Mesenchymal stem cell (in vitro differentiated cells and primary cell): ENCODE results near the gene OXA1L.
A peak's percentile ranks its signal among the peaks of the same experiment; 100 is the strongest.

Experiments
- DNase-seq: peaks from one replicate; pipeline ENCODE4 v3.0.0-alpha.2; 2013
- H2AFZ ChIP-seq: one replicate; pipeline ENCODE4 v1.6.1; 2013; ENCODE audit warnings: low read depth, mild to moderate bottlenecking, control low read depth, inconsistent platforms, low read length, moderate library complexity
- H2AK5ac ChIP-seq: 2 replicates; pipeline ENCODE4 v1.6.1; 2013; ENCODE audit warnings: low read length, moderate library complexity, mild to moderate bottlenecking, inconsistent platforms; ENCODE audit not compliant: severe bottlenecking
- H2BK120ac ChIP-seq: one replicate; pipeline ENCODE4 v1.6.1; 2013; ENCODE audit warnings: low read depth, mild to moderate bottlenecking, inconsistent platforms, low read length, moderate library complexity
- H2BK12ac ChIP-seq, 2 experiments: one replicate each; pipeline ENCODE4 v1.6.1; 2013; ENCODE audit warnings: inconsistent platforms in 2 of 2, low read length in 2 of 2, mild to moderate bottlenecking in 2 of 2, moderate library complexity in 2 of 2, control low read depth in 1 of 2
- H2BK15ac ChIP-seq: one replicate; pipeline ENCODE4 v1.6.1; 2013; ENCODE audit warnings: mild to moderate bottlenecking, low read depth, inconsistent platforms; ENCODE audit not compliant: poor library complexity, severe bottlenecking
- H2BK5ac ChIP-seq: 2 replicates; pipeline ENCODE4 v1.6.1; 2013; ENCODE audit warnings: low read depth, mild to moderate bottlenecking, low read length, control low read depth, inconsistent platforms; ENCODE audit not compliant: poor library complexity, severe bottlenecking
- H3K14ac ChIP-seq, 2 experiments: one replicate each; pipeline ENCODE4 v1.6.1; 2013; ENCODE audit warnings: inconsistent platforms in 2 of 2, low read length in 2 of 2, control low read depth in 1 of 2, mild to moderate bottlenecking in 1 of 2, moderate library complexity in 1 of 2
- H3K18ac ChIP-seq, 2 experiments: one replicate each; pipeline ENCODE4 v1.6.1; 2013; ENCODE audit warnings: inconsistent platforms in 2 of 2, low read length in 2 of 2, control low read depth in 1 of 2, low read depth in 1 of 2, mild to moderate bottlenecking in 1 of 2
- H3K23ac ChIP-seq, 2 experiments: one replicate each; pipeline ENCODE4 v1.6.1; 2013; ENCODE audit warnings: inconsistent platforms in 2 of 2, low read length in 2 of 2, mild to moderate bottlenecking in 2 of 2, moderate library complexity in 2 of 2, control low read depth in 1 of 2
- H3K27ac ChIP-seq: 2 replicates; pipeline ENCODE4 v1.5.1; 2013; ENCODE audit warnings: mild to moderate bottlenecking, moderate library complexity, low read length, control low read depth, inconsistent platforms; ENCODE audit not compliant: poor library complexity, severe bottlenecking
- H3K27me3 ChIP-seq, 2 experiments: 2 replicates each; pipeline versions ENCODE4 v1.6.1 to v1.7.0; 2013; ENCODE audit warnings: low read length in 2 of 2, mild to moderate bottlenecking in 2 of 2, moderate library complexity in 2 of 2, control low read depth in 1 of 2, inconsistent platforms in 1 of 2; ENCODE audit not compliant: control insufficient read depth in 1 of 2, insufficient read depth in 1 of 2
- H3K36me3 ChIP-seq, 2 experiments: 2 replicates each; pipeline versions ENCODE4 v1.6.1 to v1.7.0; 2013; ENCODE audit warnings: low read length in 2 of 2, control low read depth in 1 of 2, inconsistent platforms in 1 of 2, low read depth in 1 of 2, mild to moderate bottlenecking in 1 of 2; ENCODE audit not compliant: insufficient read depth in 2 of 2, control insufficient read depth in 1 of 2
- H3K4ac ChIP-seq, 2 experiments: one replicate each; pipeline ENCODE4 v1.6.1; 2013; ENCODE audit warnings: inconsistent platforms in 2 of 2, low read length in 2 of 2, mild to moderate bottlenecking in 2 of 2, moderate library complexity in 2 of 2, control low read depth in 1 of 2, low read depth in 1 of 2
- H3K4me1 ChIP-seq: 2 replicates; pipeline ENCODE4 v1.6.1; 2013; ENCODE audit warnings: low read depth, low read length, control low read depth; ENCODE audit not compliant: control insufficient read depth, insufficient read depth
- H3K4me2 ChIP-seq: 2 replicates; pipeline ENCODE4 v1.6.1; 2013; ENCODE audit warnings: low read length, mild to moderate bottlenecking, inconsistent platforms; ENCODE audit not compliant: poor library complexity, severe bottlenecking
- H3K4me3 ChIP-seq, 2 experiments: 2 replicates each; pipeline versions ENCODE4 v1.5.1 to v1.7.0; 2013; ENCODE audit warnings: low read length in 2 of 2, mild to moderate bottlenecking in 2 of 2, control low read depth in 1 of 2, low read depth in 1 of 2; ENCODE audit not compliant: insufficient read depth in 1 of 2
- H3K79me1 ChIP-seq: replicated peaks from 2 replicates; pipeline ENCODE4 v1.6.1; 2013; ENCODE audit warnings: mild to moderate bottlenecking, control low read depth, low read length, inconsistent platforms; ENCODE audit not compliant: poor library complexity, severe bottlenecking
- H3K9ac ChIP-seq: 2 replicates; pipeline ENCODE4 v1.7.0; 2013; ENCODE audit warnings: mild to moderate bottlenecking, low read length, moderate library complexity
- H3K9me3 ChIP-seq: 2 replicates; pipeline ENCODE4 v1.7.0; 2013; ENCODE audit warnings: mild to moderate bottlenecking, low read length; ENCODE audit not compliant: control insufficient read depth
- H4K8ac ChIP-seq: one replicate; pipeline ENCODE4 v1.6.1; 2013; ENCODE audit warnings: inconsistent platforms, mild to moderate bottlenecking, low read length, moderate library complexity
- H4K91ac ChIP-seq: one replicate; pipeline ENCODE4 v1.6.1; 2013; ENCODE audit warnings: mild to moderate bottlenecking, low read length, inconsistent platforms
- WGBS: methylation state at CpG from one replicate; pipeline ENCODE4 v1.1.7; 2013; ENCODE audit warnings: mixed read lengths; 5-methylcytosine and 5-hydroxymethylcytosine counted together

Gene OXA1L

DNA sequence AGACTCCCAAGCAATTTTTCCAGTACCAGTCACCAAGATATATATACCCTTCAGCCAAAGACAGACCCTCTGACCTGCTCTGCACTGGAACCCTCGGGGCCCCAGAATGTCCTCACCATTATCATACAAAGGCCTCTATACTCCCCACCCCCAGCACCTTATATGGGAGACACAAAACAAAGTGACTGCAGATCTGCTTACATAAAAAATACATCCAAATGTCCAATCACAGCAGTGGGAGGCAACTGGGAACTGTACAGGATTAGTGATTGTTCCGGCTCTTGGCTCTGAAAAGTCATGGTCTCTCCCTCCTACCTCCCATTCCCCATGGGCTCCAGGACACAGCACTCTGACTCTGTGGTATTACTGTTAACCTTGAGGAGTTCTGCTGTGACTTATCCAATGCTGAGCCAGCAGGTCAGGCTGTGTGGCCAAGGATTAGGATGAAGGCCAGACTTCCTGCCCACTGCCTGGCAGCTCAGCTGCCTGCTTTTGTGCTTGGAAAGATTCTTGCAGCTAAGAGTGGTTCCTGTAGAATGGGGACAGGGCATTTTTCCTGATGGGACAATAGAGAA, 13.7 kb downstream of the OXA1L start:
- Histone ChIP-seq H3K4me1 (peaks cover 20% of the 10 kb centered on the region), H3K4me2 (no peak overlapping the region), H3K27me3 (no peaks in the 10 kb centered on the region), H3K27ac (peak overlapping the region; percentile 67), H4K8ac (peak overlapping the region; percentile 63), H3K36me3 (peaks cover 0 to 10% of the 10 kb centered on the region in 2 experiments), H2AFZ (no peak overlapping the region), H3K23ac (no peak overlapping the region), H2BK5ac (no peak overlapping the region), H2BK12ac (peak overlapping the region in 1 of 2 experiments; percentile 49), H2BK15ac (no peak overlapping the region), H3K4ac (no peak overlapping the region), H3K79me1 (no peaks in the 10 kb centered on the region), H4K91ac (no peak overlapping the region), H2AK5ac (peak overlapping the region; percentile 94), H3K9ac (no peak overlapping the region), H3K9me3 (no peaks in the 10 kb centered on the region), H3K14ac (peak overlapping the region in 1 of 2 experiments; percentile 74), H2BK120ac (no peak overlapping the region), H3K4me3 (no peak overlapping the region), H3K18ac (peak overlapping the region in 1 of 2 experiments; percentile 46)
- WGBS: 68% methylated on average over 2 of the region's 2 CpGs
- DNase-seq: peak; percentile 28

DNA sequence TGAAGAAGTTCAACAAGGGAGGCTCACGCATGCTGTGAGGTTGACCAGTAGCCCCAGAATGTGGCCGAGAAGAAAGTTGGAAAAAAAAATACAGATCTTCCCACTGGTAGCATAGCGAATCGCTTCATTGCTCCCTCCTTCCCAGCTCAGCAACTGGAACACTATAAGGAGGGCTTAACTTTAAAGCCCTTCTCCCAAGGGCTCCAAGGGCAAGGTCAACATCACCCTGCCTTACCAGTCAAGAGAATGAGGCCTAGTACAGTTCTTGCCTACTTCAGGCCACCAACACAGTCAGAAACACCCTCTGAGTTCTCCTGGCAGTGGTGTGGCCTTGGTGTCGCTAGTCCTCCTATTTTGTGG, 14.4 kb downstream of the OXA1L start:
- no peak for DNase-seq
- H3K9me3 ChIP-seq: no peaks in the 10 kb centered on the region
- no peak overlapping the region for H3K23ac ChIP-seq
- H3K18ac ChIP-seq: peak overlapping the region in 1 of 2 experiments; percentile 73
- peak overlapping the region; percentile 8 for H2AK5ac ChIP-seq
- peak overlapping the region in 1 of 2 experiments; percentile 46 for H2BK12ac ChIP-seq
- H3K4me1 ChIP-seq: peaks cover 20% of the 10 kb centered on the region
- no peak overlapping the region for H4K91ac ChIP-seq
- no peak overlapping the region for H2BK15ac ChIP-seq
- WGBS: 94% methylated on average over 5 of the region's 5 CpGs
- no peak overlapping the region for H3K4me2 ChIP-seq
- H3K4ac ChIP-seq: peak overlapping the region in 1 of 2 experiments; percentile 1
- H3K27me3 ChIP-seq: no peaks in the 10 kb centered on the region
- H3K36me3 ChIP-seq: peaks cover 0 to 3% of the 10 kb centered on the region in 2 experiments
- H2AFZ ChIP-seq: no peak overlapping the region
- no peak overlapping the region for H2BK120ac ChIP-seq
- H3K9ac ChIP-seq: no peak overlapping the region
- no peak overlapping the region for H3K4me3 ChIP-seq
- H2BK5ac ChIP-seq: no peak overlapping the region
- H4K8ac ChIP-seq: peak overlapping the region; percentile 10
- H3K14ac ChIP-seq: peak overlapping the region in 1 of 2 experiments; percentile 30
- H3K79me1 ChIP-seq: no peaks in the 10 kb centered on the region
- peak overlapping the region; percentile 66 for H3K27ac ChIP-seq

DNA sequence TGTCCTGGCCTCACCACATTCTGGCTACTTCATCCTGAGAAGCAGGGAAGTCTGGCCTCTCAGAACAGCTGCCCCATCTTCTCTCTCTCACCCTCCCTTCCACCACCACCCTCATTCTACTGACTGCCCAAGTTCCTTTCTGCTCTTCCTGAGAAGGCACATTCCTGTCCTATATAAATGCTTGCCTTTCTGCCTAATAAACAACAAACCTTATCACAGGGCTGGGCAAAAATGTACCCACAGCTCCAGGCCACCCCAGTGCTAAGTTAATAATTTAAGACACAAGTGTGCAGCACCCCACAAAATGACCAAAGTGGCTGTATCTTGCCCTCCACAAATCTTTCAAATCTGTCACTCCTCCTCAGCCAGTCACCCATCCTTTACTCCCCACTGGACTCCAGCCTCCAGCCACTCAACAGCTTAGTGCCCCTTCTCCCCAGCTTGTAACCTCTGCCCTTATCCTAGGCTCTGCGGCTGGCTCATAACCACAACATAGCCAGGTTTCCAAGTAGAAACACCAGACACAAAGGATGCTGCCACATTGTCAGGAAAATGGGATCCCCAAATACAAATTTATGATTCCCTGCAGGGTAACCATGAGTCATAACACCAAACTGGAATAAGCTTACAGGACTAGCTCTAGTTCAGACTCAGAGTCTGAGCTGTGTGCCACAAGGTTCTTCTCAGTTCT, 15.0 kb downstream of the OXA1L start:
- Histone ChIP-seq H4K8ac (peak overlapping the region; percentile 10), H2AFZ (no peak overlapping the region), H3K4me2 (no peak overlapping the region), H2AK5ac (peak overlapping the region; percentile 8), H3K4me1 (peaks cover 20% of the 10 kb centered on the region), H2BK120ac (no peak overlapping the region), H3K36me3 (no peaks in the 10 kb centered on the region), H4K91ac (no peak overlapping the region), H3K9ac (no peak overlapping the region), H3K23ac (no peak overlapping the region), H3K14ac (peak overlapping the region in 1 of 2 experiments; percentile 30), H3K79me1 (no peaks in the 10 kb centered on the region), H3K27me3 (no peaks in the 10 kb centered on the region), H2BK12ac (peak overlapping the region in 1 of 2 experiments; percentile 46), H3K27ac (peak overlapping the region; percentile 66), H2BK15ac (no peak overlapping the region), H3K18ac (peak overlapping the region in 1 of 2 experiments; percentile 73), H3K4me3 (no peak overlapping the region), H3K4ac (peak overlapping the region in 1 of 2 experiments; percentile 1), H3K9me3 (no peaks in the 10 kb centered on the region), H2BK5ac (no peak overlapping the region)
- peak; percentile 47 for DNase-seq
- 4% methylated on average over 1 of the region's 1 CpG for WGBS

- Histone ChIP-seq H3K27ac (no peak overlapping the region), H3K27me3 (no peaks in the 10 kb centered on the region), H2BK12ac (no peak overlapping the region), H3K4me1 (peaks cover 9% of the 10 kb centered on the region), H3K79me1 (no peaks in the 10 kb centered on the region), H3K4me2 (no peak overlapping the region), H3K18ac (no peak overlapping the region), H2AK5ac (no peak overlapping the region), H2BK5ac (no peak overlapping the region), H4K91ac (no peak overlapping the region), H2BK15ac (no peak overlapping the region), H2BK120ac (no peak overlapping the region), H3K9ac (no peak overlapping the region), H3K9me3 (no peaks in the 10 kb centered on the region), H3K14ac (no peak overlapping the region), H3K4me3 (no peak overlapping the region), H3K23ac (no peak overlapping the region), H3K4ac (no peak overlapping the region), H3K36me3 (no peaks in the 10 kb centered on the region), H2AFZ (no peak overlapping the region), H4K8ac (no peak overlapping the region)
- no peak for DNase-seq
- WGBS: 99% methylated on average over 4 of the region's 4 CpGs
These were observed 20.2 kb downstream of the OXA1L start for GRCh38 chr14:22786685-22787084.
